Stomach (tissue), 9 donors: ENCODE measurements around the gene NRTN. TPM values are rescaled to one million over a fixed set of nuclear protein-coding genes. Genes with fewer than 3 reads are reported as not detected.

Experiments used
- DNase-seq, 2 donors: peaks; one replicate each; pipeline versions ENCODE4 v3.0.0 to v3.0.0-alpha.2; 2013 to 2019
- H3K27ac ChIP-seq, 5 donors: fragments of 200-600 bp in 4 of 5; sonication (generic) in 4 of 5; one replicate each; pipeline ENCODE4 v1.5.1; 2013 to 2019; ENCODE audit warnings: mild to moderate bottlenecking in 1 of 5, moderate library complexity in 1 of 5
- H3K27me3 ChIP-seq, 3 donors: fragments of 200-600 bp; sonication (generic); one replicate each; pipeline ENCODE4 v1.5.1; 2017 to 2019; ENCODE audit warnings: mixed run types in 1 of 3
- H3K36me3 ChIP-seq, 4 donors: fragments of 200-600 bp; sonication (generic); 1 replicate in 3 of 4; 2 replicates in 1 of 4; pipeline ENCODE4 v1.5.1; 2016 to 2019
- H3K4me1 ChIP-seq, 4 donors: fragments of 200-600 bp; sonication (generic); one replicate each; pipeline ENCODE4 v1.5.1; 2016 to 2019
- H3K4me3 ChIP-seq, 4 donors: fragments of 200-600 bp; sonication (generic) in 3 of 4; one replicate each; pipeline ENCODE4 v1.5.1; 2016 to 2019; ENCODE audit warnings: mild to moderate bottlenecking in 1 of 4
- H3K9me3 ChIP-seq, 4 donors: fragments of 200-600 bp; sonication (generic); one replicate each; pipeline ENCODE4 v1.5.1; 2016 to 2019
- CTCF ChIP-seq, 7 experiments: fragments of 450-650 bp in 4 of 7; fragments of 200-600 bp in 3 of 7; sonication (generic) in 3 of 7; IDR thresholded peaks; one replicate each; pipeline ENCODE4 v1.5.1; 2016 to 2019; ENCODE audit warnings: antibody characterized with exemption in 7 of 7, control low read depth in 2 of 7, mild to moderate bottlenecking in 1 of 7
- EP300 ChIP-seq: sonication (generic); formaldehyde crosslinking; IDR thresholded peaks from one replicate; pipeline ENCODE4 v1.6.1; 2017; ENCODE audit warnings: antibody characterized with exemption
- POLR2A ChIP-seq, 4 donors: fragments of 450-650 bp; IDR thresholded peaks; one replicate each; pipeline ENCODE4 v1.6.1; 2016; ENCODE audit warnings: antibody characterized with exemption in 4 of 4, control low read depth in 2 of 4, mild to moderate bottlenecking in 1 of 4, moderate library complexity in 1 of 4
- POLR2AphosphoS5 ChIP-seq, 3 donors: sonication (generic); formaldehyde crosslinking; IDR thresholded peaks; one replicate each; pipeline ENCODE4 v1.6.1; 2016; ENCODE audit warnings: antibody characterized with exemption in 3 of 3
- WGBS, 5 donors: extraction: QIAGEN DNeasy Blood & Tissue Kit in 3 of 5; methylation state at CpG; one replicate each; pipeline versions ENCODE4 v1.1.5 to v1.1.7; 2013 to 2018; 5-methylcytosine and 5-hydroxymethylcytosine counted together
- intact Hi-C: fragments of 100-400 bp; cut with DNase I; formaldehyde crosslinking; loops from one replicate; pipeline ENCODE4 v1.15.1; 2023; ENCODE audit warnings: low total_unique reads
- polyA plus RNA-seq, 3 donors: library from polyadenylated mRNA; stranded (reverse); fragments of 200-250 nt; gene quantifications; one replicate each; pipeline ENCODE4 v1.2.3, GENCODE V29; 2013
- total RNA-seq, 5 donors: library from RNA; depleted of rRNA; stranded (reverse); fragments of >200 nt; gene quantifications; one replicate each; pipeline versions ENCODE4 v1.1.0 to v1.2.3, GENCODE V29; 2014 to 2016
- donor health status: healthy with polysubstance abuse.
- donor health status: Bipolar disorder and iron deficiency.
- donor health status: healthy.

The NRTN gene
- total and polyA plus RNA-seq, 8 donors = 0.92 to 7.1 (median 3.8) TPM; not detected in 2

GRCh38 chr19:5767949-5768348, 36.9 kb upstream of the NRTN start:
- H3K9me3 ChIP-seq = no peaks in the 10 kb centered on the region
- intact Hi-C loops = no loop called here
- H3K4me3 ChIP-seq = no peak overlapping the region
- no peak for DNase-seq
- peaks cover 0 to 7% (median 0%) of the 10 kb centered on the region in 3 donors for H3K27me3 ChIP-seq
- no peaks in the 10 kb centered on the region for H3K36me3 ChIP-seq
- no peaks in the 10 kb centered on the region for H3K4me1 ChIP-seq
- H3K27ac ChIP-seq = no peak overlapping the region
- 82 to 88% (median 84%) methylated on average over 10 of the region's 10 CpGs for WGBS, 5 donors
- TF ChIP-seq POLR2A (IDR thresholded peaks at IDR 0.05) = no peak
- no peak for TF ChIP-seq POLR2AphosphoS5 (IDR thresholded peaks at IDR 0.05)
- TF ChIP-seq EP300 = no peak
- no peak for TF ChIP-seq CTCF (IDR thresholded peaks at IDR 0.05)

GRCh38 chr19:5772416-5772815, 32.5 kb upstream of the NRTN start:
- Histone ChIP-seq H3K36me3 (no peaks in the 10 kb centered on the region), H3K27ac (no peak overlapping the region), H3K4me3 (no peak overlapping the region), H3K9me3 (no peaks in the 10 kb centered on the region), H3K4me1 (peaks cover 0 to 5% (median 0%) of the 10 kb centered on the region in 4 donors), H3K27me3 (peaks cover 0 to 7% (median 0%) of the 10 kb centered on the region in 3 donors)
- intact Hi-C loops = no loop called here
- TF ChIP-seq POLR2A (IDR thresholded peaks at IDR 0.05) = no peak
- WGBS, 5 donors = 79 to 82% (median 80%) methylated on average over 19 of the region's 19 CpGs
- no peak for DNase-seq

- Histone ChIP-seq H3K4me3 (no peak overlapping the region), H3K4me1 (peaks cover 0 to 5% (median 0%) of the 10 kb centered on the region in 4 donors), H3K27me3 (peaks cover 0 to 7% (median 0%) of the 10 kb centered on the region in 3 donors), H3K36me3 (no peaks in the 10 kb centered on the region), H3K27ac (no peak overlapping the region), H3K9me3 (no peaks in the 10 kb centered on the region)
- intact Hi-C loops = no loop called here
- DNase-seq = no peak
- 75 to 90% (median 85%) methylated on average over 5 of the region's 5 CpGs for WGBS, 5 donors
- TF ChIP-seq EP300 (no peak), POLR2A (IDR thresholded peaks at IDR 0.05) (no peak), CTCF (IDR thresholded peaks at IDR 0.05) (no peak)
These were observed 31.6 kb upstream of the NRTN start for GRCh38 chr19:5773276-5773675.

- Histone ChIP-seq H3K27me3 (peaks cover 0 to 7% (median 0%) of the 10 kb centered on the region in 3 donors), H3K36me3 (no peaks in the 10 kb centered on the region), H3K4me3 (no peak overlapping the region), H3K9me3 (no peaks in the 10 kb centered on the region), H3K4me1 (peaks cover 0 to 5% (median 0%) of the 10 kb centered on the region in 4 donors), H3K27ac (no peak overlapping the region)
- intact Hi-C loops = no loop called here
- 71 to 85% (median 79%) methylated on average over 8 of the region's 8 CpGs for WGBS, 5 donors
- DNase-seq = no peak
- no peak for TF ChIP-seq EP300
- no peak for TF ChIP-seq CTCF (IDR thresholded peaks at IDR 0.05)
- TF ChIP-seq POLR2AphosphoS5 (IDR thresholded peaks at IDR 0.05) = no peak
- no peak for TF ChIP-seq POLR2A (IDR thresholded peaks at IDR 0.05)
These were observed 29.9 kb upstream of the NRTN start for GRCh38 chr19:5774921-5775320.

GRCh38 chr19:5775668-5776309, 29.1 kb upstream of the NRTN start:
- WGBS, 5 donors = 55 to 64% (median 58%) methylated on average over 17 of the region's 17 CpGs
- TF ChIP-seq POLR2AphosphoS5 (IDR thresholded peaks at IDR 0.05) = no peak
- TF ChIP-seq POLR2A (IDR thresholded peaks at IDR 0.05) = no peak
- no peak for TF ChIP-seq EP300
- TF ChIP-seq CTCF (IDR thresholded peaks at IDR 0.05) = no peak

More at GRCh38 chr19:5775668-5776309, 29.1 kb upstream of the NRTN start:
- no peak for DNase-seq
- no peaks in the 10 kb centered on the region for H3K9me3 ChIP-seq
- H3K4me3 ChIP-seq = no peak overlapping the region
- H3K27ac ChIP-seq = no peak overlapping the region
- H3K27me3 ChIP-seq = peaks cover 0 to 7% (median 0%) of the 10 kb centered on the region in 3 donors
- peaks cover 0 to 5% (median 0%) of the 10 kb centered on the region in 4 donors for H3K4me1 ChIP-seq
- intact Hi-C loops = no loop called here
- H3K36me3 ChIP-seq = no peaks in the 10 kb centered on the region
